OCI-LY3 (cell line): Measurements from ENCODE around the gene EYA2.

Source experiments
- H2AFZ ChIP-seq: fragments of 200-600, 300-600 bp; shearing (Covaris generic); 2 replicates; pipeline ENCODE4 v1.6.0; 2014; ENCODE audit warnings: antibody characterized with exemption, low read depth, low read length
- H3K27ac ChIP-seq: fragments of 200-600, 300-600 bp; sonication (generic); 2 replicates; pipeline ENCODE4 v1.5.1; 2014; ENCODE audit warnings: mild to moderate bottlenecking, low read length, moderate library complexity, mixed read lengths
- H3K27me3 ChIP-seq: fragments of 200-600, 300-600 bp; sonication (generic); 2 replicates; pipeline ENCODE4 v1.6.1; 2014; ENCODE audit warnings: low read depth, low read length, mixed read lengths
- H3K36me3 ChIP-seq: fragments of 200-600, 300-600 bp; sonication (generic); replicated peaks from 2 replicates; pipeline ENCODE3; 2014; ENCODE audit warnings: low read depth, low read length, mixed read lengths
- H3K4me1 ChIP-seq: fragments of 300-600, 200-600 bp; sonication (generic); 2 replicates; pipeline ENCODE4 v1.6.1; 2014; ENCODE audit warnings: low read length, mixed read lengths
- H3K4me2 ChIP-seq: fragments of 200-600, 300-600 bp; sonication (generic); 2 replicates; pipeline ENCODE4 v1.6.1; 2014; ENCODE audit warnings: low read length, mixed read lengths
- H3K4me3 ChIP-seq: fragments of 300-600, 200-600 bp; sonication (generic); 2 replicates; pipeline ENCODE4 v1.5.1; 2014; ENCODE audit warnings: antibody characterized with exemption, mild to moderate bottlenecking, low read length, moderate library complexity
- H3K79me2 ChIP-seq: fragments of 300-600, 200-600 bp; shearing (Covaris generic); 2 replicates; pipeline ENCODE4 v1.6.1; 2014; ENCODE audit warnings: mild to moderate bottlenecking, low read length, mixed read lengths
- H3K9ac ChIP-seq: fragments of 300-600, 200-600 bp; shearing (Covaris generic); 2 replicates; pipeline ENCODE4 v1.6.0; 2014; ENCODE audit warnings: mild to moderate bottlenecking, low read length, moderate library complexity
- H3K9me3 ChIP-seq: fragments of 200-600, 300-600 bp; shearing (Covaris generic); 2 replicates; pipeline ENCODE4 v1.6.1; 2014; ENCODE audit warnings: low read length, mixed read lengths; ENCODE audit not compliant: insufficient read depth
- H4K20me1 ChIP-seq: fragments of 200-600, 300-600 bp; sonication (generic); 2 replicates; pipeline ENCODE4 v1.6.1; 2016; ENCODE audit warnings: low read length, mixed read lengths; ENCODE audit not compliant: insufficient read depth
- EZH2phosphoT487 ChIP-seq: fragments of 200-600 bp; shearing (Covaris generic); IDR thresholded peaks from 2 replicates; pipeline ENCODE4 v1.6.1; 2018; ENCODE audit warnings: antibody characterized with exemption, mixed run types, low read depth
- TF ChIP-seq, protein P1 (sequence below): fragments of 200-600, 300-600 bp; sonication (generic); IDR thresholded peaks from 2 replicates; pipeline ENCODE4 v1.5.1; 2014; ENCODE audit warnings: antibody characterized with exemption, low read length, low read depth

The EYA2 gene

DNA sequence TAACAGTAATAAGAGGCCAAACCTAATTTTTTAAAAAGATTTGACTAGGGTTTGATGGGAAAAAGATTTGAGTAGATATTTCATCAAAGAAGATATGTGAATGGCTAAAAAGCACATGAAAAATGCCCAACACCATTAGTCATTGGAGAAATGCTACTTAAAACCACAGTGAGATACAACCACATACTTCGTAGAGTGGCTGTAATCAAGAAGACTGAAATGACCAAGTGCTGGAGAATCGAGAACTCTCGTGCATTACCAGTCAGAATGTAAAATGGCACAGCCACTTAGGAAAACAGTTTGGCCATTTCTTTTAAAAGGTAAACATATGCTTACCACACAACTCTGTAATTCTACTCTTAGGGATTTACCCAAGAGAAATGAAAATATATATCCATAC lies 175.5 kb downstream of the EYA2 start:
- H4K20me1 ChIP-seq = no peaks in the 10 kb centered on the region
- no peak overlapping the region for H3K4me3 ChIP-seq
- no peak overlapping the region for H3K27ac ChIP-seq
- no peaks in the 10 kb centered on the region for H3K79me2 ChIP-seq
- no peaks in the 10 kb centered on the region; the same call in 1 of the 2 replicates for H3K27me3 ChIP-seq
- TF ChIP-seq, protein P1, sequence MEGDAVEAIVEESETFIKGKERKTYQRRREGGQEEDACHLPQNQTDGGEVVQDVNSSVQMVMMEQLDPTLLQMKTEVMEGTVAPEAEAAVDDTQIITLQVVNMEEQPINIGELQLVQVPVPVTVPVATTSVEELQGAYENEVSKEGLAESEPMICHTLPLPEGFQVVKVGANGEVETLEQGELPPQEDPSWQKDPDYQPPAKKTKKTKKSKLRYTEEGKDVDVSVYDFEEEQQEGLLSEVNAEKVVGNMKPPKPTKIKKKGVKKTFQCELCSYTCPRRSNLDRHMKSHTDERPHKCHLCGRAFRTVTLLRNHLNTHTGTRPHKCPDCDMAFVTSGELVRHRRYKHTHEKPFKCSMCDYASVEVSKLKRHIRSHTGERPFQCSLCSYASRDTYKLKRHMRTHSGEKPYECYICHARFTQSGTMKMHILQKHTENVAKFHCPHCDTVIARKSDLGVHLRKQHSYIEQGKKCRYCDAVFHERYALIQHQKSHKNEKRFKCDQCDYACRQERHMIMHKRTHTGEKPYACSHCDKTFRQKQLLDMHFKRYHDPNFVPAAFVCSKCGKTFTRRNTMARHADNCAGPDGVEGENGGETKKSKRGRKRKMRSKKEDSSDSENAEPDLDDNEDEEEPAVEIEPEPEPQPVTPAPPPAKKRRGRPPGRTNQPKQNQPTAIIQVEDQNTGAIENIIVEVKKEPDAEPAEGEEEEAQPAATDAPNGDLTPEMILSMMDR = no peak
- TF ChIP-seq EZH2phosphoT487 = no peak
- H2AFZ ChIP-seq = no peak overlapping the region
- peaks cover 3% of the 10 kb centered on the region for H3K36me3 ChIP-seq
- H3K4me1 ChIP-seq = no peaks in the 10 kb centered on the region
- no peak overlapping the region for H3K9ac ChIP-seq
- H3K9me3 ChIP-seq = peaks cover 21% of the 10 kb centered on the region
- H3K4me2 ChIP-seq = no peak overlapping the region

DNA sequence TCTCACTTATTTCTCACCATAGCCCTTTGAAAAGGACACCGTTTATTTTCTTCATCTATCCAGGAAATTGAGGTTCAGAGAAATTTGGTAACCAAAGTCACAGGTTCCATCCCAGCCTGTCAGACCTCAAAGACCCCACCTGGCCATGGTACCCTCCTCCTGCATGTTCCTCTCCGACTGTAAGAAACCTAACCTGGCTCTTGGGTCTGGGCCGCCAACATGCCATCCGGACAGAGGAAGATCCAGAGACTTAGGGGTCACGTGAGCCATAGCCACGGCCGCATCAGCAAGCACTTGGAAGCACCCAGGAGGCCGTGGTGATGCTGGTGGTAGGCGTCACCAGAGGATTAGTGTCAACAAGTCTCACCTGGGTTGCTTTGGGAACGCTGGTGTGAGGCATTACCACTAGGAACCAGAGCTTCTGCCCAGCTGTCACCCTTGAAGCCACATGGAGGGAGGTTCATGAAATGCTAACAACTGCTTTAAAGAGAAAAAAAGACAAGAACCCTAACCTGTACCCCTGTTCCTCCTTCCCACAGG lies 177.1 kb downstream of the EYA2 start:
- H2AFZ ChIP-seq = no peak overlapping the region
- H3K27me3 ChIP-seq = peaks cover 2% of the 10 kb centered on the region; the same call in 1 of the 2 replicates
- H3K9ac ChIP-seq = no peak overlapping the region
- no peaks in the 10 kb centered on the region for H4K20me1 ChIP-seq
- TF ChIP-seq EZH2phosphoT487 = no peak
- TF ChIP-seq, protein P1 = no peak
- peaks cover 3% of the 10 kb centered on the region for H3K36me3 ChIP-seq
- H3K27ac ChIP-seq = no peak overlapping the region
- H3K4me3 ChIP-seq = no peak overlapping the region
- H3K79me2 ChIP-seq = no peaks in the 10 kb centered on the region
- H3K9me3 ChIP-seq = peaks cover 17% of the 10 kb centered on the region
- H3K4me2 ChIP-seq = no peak overlapping the region
- H3K4me1 ChIP-seq = no peaks in the 10 kb centered on the region

DNA sequence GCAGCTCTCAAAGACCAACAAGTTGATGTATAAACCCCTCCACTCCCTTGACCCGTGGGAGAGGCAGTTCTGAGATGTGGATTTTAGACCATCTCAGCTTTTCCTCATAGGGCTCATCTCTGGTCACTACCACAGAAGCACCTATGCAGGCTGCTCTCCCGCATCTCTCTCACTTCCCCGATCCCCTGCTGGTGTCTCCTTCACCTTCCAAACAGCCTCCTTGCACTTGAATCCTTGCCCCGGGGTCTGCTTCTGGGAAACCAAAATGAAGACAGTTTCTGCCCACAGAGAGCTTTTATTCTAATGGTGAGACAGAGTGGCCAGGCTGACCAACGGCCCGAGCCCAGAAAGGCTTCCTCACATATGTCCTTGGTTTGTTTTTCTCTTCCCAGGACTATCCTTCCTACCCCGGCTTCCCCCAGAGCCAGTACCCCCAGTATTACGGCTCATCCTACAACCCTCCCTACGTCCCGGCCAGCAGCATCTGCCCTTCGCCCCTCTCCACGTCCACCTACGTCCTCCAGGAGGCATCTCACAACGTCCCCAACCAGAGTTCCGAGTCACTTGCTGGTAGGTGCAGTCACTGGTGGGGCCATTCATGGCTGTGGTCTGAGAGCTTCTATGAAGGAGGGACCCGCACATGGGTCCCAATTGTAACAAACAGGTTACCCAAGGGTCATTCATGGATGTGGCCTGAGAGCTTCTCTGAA lies 179.3 kb downstream of the EYA2 start:
- no peaks in the 10 kb centered on the region for H4K20me1 ChIP-seq
- H3K4me3 ChIP-seq = no peak overlapping the region
- H3K4me1 ChIP-seq = no peaks in the 10 kb centered on the region
- no peak overlapping the region for H2AFZ ChIP-seq
- no peak overlapping the region for H3K27ac ChIP-seq
- H3K79me2 ChIP-seq = no peaks in the 10 kb centered on the region
- TF ChIP-seq EZH2phosphoT487 = no peak
- TF ChIP-seq, protein P1 = no peak
- no peaks in the 10 kb centered on the region for H3K36me3 ChIP-seq
- H3K27me3 ChIP-seq = peaks cover 6% of the 10 kb centered on the region; the same call in 1 of the 2 replicates
- no peaks in the 10 kb centered on the region for H3K9me3 ChIP-seq
- no peak overlapping the region for H3K4me2 ChIP-seq
- no peak overlapping the region for H3K9ac ChIP-seq

DNA sequence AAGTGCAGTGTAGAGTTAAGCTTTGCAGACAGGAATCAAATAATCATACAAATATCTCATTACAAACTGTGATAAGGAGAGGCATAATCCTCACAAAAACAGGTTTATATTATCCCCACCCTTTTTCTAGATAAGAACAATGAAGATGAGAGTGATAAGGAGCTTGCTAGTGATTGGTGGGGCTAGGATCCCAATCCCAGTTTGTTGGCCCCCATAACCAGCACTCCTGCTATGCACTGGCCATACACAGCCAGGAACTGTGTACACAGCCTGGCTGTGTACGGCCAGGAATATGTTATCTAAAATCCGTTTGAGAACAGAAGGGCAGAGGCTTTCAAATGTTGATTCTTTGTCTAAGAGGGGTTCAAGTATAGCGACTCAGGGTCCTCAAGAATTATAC lies 180.6 kb downstream of the EYA2 start:
- Histone ChIP-seq H3K27me3 (peaks cover 16% of the 10 kb centered on the region), H3K36me3 (no peaks in the 10 kb centered on the region), H3K27ac (no peak overlapping the region), H3K9ac (no peak overlapping the region), H2AFZ (no peak overlapping the region), H3K9me3 (no peaks in the 10 kb centered on the region), H4K20me1 (no peaks in the 10 kb centered on the region), H3K4me3 (no peak overlapping the region), H3K4me1 (no peaks in the 10 kb centered on the region), H3K79me2 (no peaks in the 10 kb centered on the region), H3K4me2 (no peak overlapping the region)
- TF ChIP-seq, protein P1 = no peak
- no peak for TF ChIP-seq EZH2phosphoT487
